Mucosa of rectum (tissue), 2 donors: ENCODE data around the gene GNG14.
A peak's percentile ranks its signal among the peaks of the same experiment; 100 is the strongest.
"Not testable (repeated sequence)": the region's sequence is repeated elsewhere in the genome, so short reads cannot be mapped to it uniquely, and the experiment has no call there.

Source experiments
- H3K27ac ChIP-seq, 2 donors: one replicate each; pipeline ENCODE4 v1.7.0; 2013; ENCODE audit warnings: inconsistent platforms in 2 of 2, low read depth in 2 of 2, low read length in 2 of 2
- H3K27me3 ChIP-seq, 2 donors: one replicate each; pipeline ENCODE4 v1.7.0; 2013; ENCODE audit warnings: low read length in 2 of 2; ENCODE audit not compliant: control insufficient read depth in 2 of 2, insufficient read depth in 2 of 2
- H3K36me3 ChIP-seq, 2 donors: one replicate each; pipeline ENCODE4 v1.7.0; 2013; ENCODE audit warnings: low read length in 2 of 2; ENCODE audit not compliant: control insufficient read depth in 2 of 2, insufficient read depth in 2 of 2
- H3K4me1 ChIP-seq, 2 donors: one replicate each; pipeline ENCODE4 v1.7.0; 2013; ENCODE audit warnings: low read length in 2 of 2, mild to moderate bottlenecking in 1 of 2; ENCODE audit not compliant: control insufficient read depth in 2 of 2, insufficient read depth in 2 of 2
- H3K4me3 ChIP-seq, 2 donors: one replicate each; pipeline ENCODE4 v1.7.0; 2013; ENCODE audit warnings: low read length in 2 of 2
- H3K9ac ChIP-seq, 2 donors: one replicate each; pipeline ENCODE4 v1.7.0; 2013; ENCODE audit warnings: low read length in 2 of 2, low read depth in 1 of 2, mild to moderate bottlenecking in 1 of 2
- H3K9me3 ChIP-seq, 2 donors: one replicate each; pipeline ENCODE4 v1.7.0; 2013; ENCODE audit warnings: low read length in 2 of 2; ENCODE audit not compliant: control insufficient read depth in 2 of 2
- donor health status: healthy.
- donor health status: Normal muscosa, but diverticular disease.

GNG14 gene

GRCh38 chr19:12705654-12706331 lies 18.0 kb downstream of the GNG14 start:
- H3K36me3 ChIP-seq, result peaks cover 60 to 69% of the 10 kb centered on the region in 2 donors
- no peak overlapping the region for H3K9ac ChIP-seq
- H3K4me1 ChIP-seq, result no peaks in the 10 kb centered on the region
- H3K9me3 ChIP-seq, result no peaks in the 10 kb centered on the region
- no peaks in the 10 kb centered on the region for H3K27me3 ChIP-seq
- no peak overlapping the region for H3K27ac ChIP-seq
- no peak overlapping the region for H3K4me3 ChIP-seq

DNA sequence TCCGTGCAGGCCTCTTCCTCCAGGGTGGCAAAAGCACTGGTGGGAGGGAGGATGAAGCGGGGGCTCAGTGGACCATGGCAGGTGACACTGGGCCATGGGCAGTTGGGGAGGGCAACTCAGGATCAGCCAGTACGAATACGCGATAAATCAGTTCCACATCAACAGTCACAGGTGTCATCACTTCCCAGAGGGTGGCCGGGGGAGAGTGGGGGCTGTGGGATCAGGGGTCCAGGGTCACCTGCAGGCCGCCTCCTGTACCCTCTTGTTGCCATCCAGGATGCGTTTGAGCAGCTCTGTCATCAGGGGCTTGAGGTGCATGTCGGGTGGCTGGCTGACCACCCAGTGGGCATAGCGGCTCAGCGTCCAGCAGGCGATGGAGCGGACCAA lies 18.5 kb downstream of the GNG14 start:
- H3K36me3 ChIP-seq, result peaks cover 58 to 68% of the 10 kb centered on the region in 2 donors
- no peaks in the 10 kb centered on the region for H3K4me1 ChIP-seq
- H3K9ac ChIP-seq, result no peak overlapping the region
- H3K9me3 ChIP-seq, result no peaks in the 10 kb centered on the region
- no peak overlapping the region for H3K4me3 ChIP-seq
- no peak overlapping the region for H3K27ac ChIP-seq
- H3K27me3 ChIP-seq, result no peaks in the 10 kb centered on the region

- H3K9ac ChIP-seq, result no peak overlapping the region
- H3K36me3 ChIP-seq, result peaks cover 44 to 61% of the 10 kb centered on the region in 2 donors
- no peak overlapping the region for H3K4me3 ChIP-seq
- no peaks in the 10 kb centered on the region for H3K9me3 ChIP-seq
- H3K27ac ChIP-seq, result no peak overlapping the region
- H3K27me3 ChIP-seq, result no peaks in the 10 kb centered on the region
- no peaks in the 10 kb centered on the region for H3K4me1 ChIP-seq
These were observed 20.8 kb downstream of the GNG14 start for GRCh38 chr19:12708641-12709040.

DNA sequence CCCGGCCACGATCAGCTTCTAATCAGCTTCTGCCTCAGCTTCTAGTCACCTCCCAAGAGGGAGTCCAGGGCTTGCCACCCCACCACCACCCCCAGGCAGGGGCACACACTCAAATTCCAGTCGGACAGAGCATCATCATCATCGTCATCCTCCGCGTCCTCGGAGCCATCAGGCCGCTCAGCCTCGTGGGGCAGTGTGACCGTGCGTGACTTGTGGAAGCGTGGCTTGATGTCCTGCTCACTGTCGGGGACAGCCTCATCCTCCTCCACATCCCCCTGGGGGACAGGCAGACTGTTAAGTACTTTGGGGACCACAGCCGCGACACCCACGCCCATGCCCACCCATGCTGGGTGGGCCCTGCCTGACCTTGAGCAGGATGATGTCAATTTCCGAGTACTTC lies 23.4 kb downstream of the GNG14 start:
- Histone ChIP-seq H3K9ac (no peak overlapping the region), H3K27me3 (no peaks in the 10 kb centered on the region), H3K4me3 (no peak overlapping the region), H3K36me3 (peaks cover 41 to 60% of the 10 kb centered on the region in 2 donors), H3K4me1 (no peaks in the 10 kb centered on the region), H3K27ac (no peak overlapping the region), H3K9me3 (no peaks in the 10 kb centered on the region)

DNA sequence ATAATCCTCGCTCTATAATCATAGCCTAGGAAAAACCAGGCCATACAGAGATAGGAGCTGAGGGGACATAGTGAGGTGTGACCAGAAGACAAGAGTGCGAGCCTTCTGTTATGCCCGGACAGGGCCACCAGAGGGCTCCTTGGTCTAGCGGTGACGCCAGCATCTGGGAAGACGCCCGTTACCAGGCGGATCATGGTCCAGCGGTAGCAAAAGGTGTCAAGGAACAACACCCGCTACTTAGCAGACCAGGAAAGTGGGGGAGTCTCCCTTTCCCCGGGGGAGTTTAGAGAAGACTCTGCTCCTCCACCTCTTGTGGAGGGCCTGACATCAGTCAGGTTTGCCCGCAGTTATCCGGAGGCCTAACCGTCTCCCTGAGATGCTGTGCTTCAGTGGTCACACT lies 24.3 kb downstream of the GNG14 start:
- not testable (repeated sequence) for H3K27ac ChIP-seq, H3K9ac ChIP-seq
- peaks cover 39 to 59% of the 10 kb centered on the region in 2 donors for H3K36me3 ChIP-seq

GRCh38 chr19:12713304-12713703 lies 25.5 kb downstream of the GNG14 start:
- H3K9me3 ChIP-seq, H3K4me1 ChIP-seq, H3K4me3 ChIP-seq, H3K27ac ChIP-seq, H3K9ac ChIP-seq, H3K27me3 ChIP-seq: not testable (repeated sequence)
- H3K36me3 ChIP-seq, result peaks cover 39 to 59% of the 10 kb centered on the region in 2 donors

More for the DNA sequence above, 24.3 kb downstream of the GNG14 start:
- not testable (repeated sequence) for H3K27me3 ChIP-seq, H3K4me3 ChIP-seq, H3K9me3 ChIP-seq, H3K4me1 ChIP-seq

- Histone ChIP-seq H3K36me3 (peaks cover 36 to 54% of the 10 kb centered on the region in 2 donors), H3K27me3 (no peaks in the 10 kb centered on the region), H3K4me1 (no peaks in the 10 kb centered on the region), H3K9me3 (no peaks in the 10 kb centered on the region), H3K4me3 (no peak overlapping the region), H3K9ac (no peak overlapping the region), H3K27ac (no peak overlapping the region)
These were observed 27.3 kb downstream of the GNG14 start for GRCh38 chr19:12715102-12715501.

DNA sequence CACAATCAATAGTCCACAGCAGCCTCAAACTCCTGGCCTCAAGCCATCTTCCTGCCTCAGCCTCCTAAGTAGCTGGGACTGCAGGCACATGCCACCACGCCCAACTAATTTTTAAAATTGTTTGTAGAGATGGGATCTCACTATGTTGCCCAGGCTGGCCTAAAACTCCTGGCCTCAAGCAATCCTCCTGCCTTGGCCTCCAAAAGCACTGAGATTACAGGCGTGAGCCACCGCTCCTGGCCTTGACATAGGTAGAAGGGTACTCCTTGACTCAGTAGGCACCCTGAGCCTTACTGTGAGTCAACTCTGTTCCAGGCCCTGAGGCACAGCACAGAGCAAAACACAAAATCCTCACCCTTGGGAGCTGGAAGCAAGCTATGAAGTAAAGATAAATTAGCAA lies 28.1 kb downstream of the GNG14 start:
- no peaks in the 10 kb centered on the region for H3K9me3 ChIP-seq

DNA sequence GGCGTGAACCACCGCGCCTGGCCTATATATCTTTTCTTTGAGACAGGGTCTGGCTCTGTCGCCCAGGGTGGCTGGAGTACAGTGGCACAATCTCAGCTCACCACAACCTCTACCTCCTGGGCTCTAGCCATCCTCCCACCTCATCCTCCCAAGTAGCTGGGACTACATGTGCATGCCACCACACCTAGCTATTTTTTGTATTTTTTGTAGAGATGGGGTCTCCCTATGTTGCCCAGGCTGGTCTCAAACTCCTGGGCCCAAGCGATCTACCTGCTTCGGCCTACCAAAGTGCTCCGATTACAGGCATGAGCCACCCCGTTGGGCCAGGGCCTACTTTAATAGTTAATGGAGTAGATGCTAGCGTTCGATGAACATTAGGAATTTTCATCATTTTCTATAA lies 32.5 kb downstream of the GNG14 start:
- H3K4me1 ChIP-seq, result peaks cover 21 to 29% of the 10 kb centered on the region in 2 donors

More for the DNA sequence above, 28.1 kb downstream of the GNG14 start:
- H3K4me1 ChIP-seq, result peaks cover 5 to 7% of the 10 kb centered on the region in 2 donors
- no peak overlapping the region for H3K9ac ChIP-seq
- H3K27me3 ChIP-seq, result no peaks in the 10 kb centered on the region
- no peak overlapping the region for H3K4me3 ChIP-seq
- H3K36me3 ChIP-seq, result peaks cover 30 to 49% of the 10 kb centered on the region in 2 donors
- no peak overlapping the region for H3K27ac ChIP-seq

GRCh38 chr19:12720851-12721655 lies 33.3 kb downstream of the GNG14 start:
- Histone ChIP-seq H3K9ac (peak overlapping the region; percentile 78 to 85), H3K27me3 (no peaks in the 10 kb centered on the region), H3K9me3 (no peaks in the 10 kb centered on the region), H3K27ac (peak overlapping the region; percentile 80 to 87), H3K36me3 (peaks cover 8 to 11% of the 10 kb centered on the region in 2 donors), H3K4me1 (peaks cover 21 to 29% of the 10 kb centered on the region in 2 donors), H3K4me3 (peak overlapping the region; percentile 79 to 92)

More for the DNA sequence above, 32.5 kb downstream of the GNG14 start:
- H3K4me3 ChIP-seq, result peak overlapping the region in 1 of 2 donors; percentile 56
- H3K36me3 ChIP-seq, result peaks cover 11 to 16% of the 10 kb centered on the region in 2 donors
- H3K27ac ChIP-seq, result peak overlapping the region in 1 of 2 donors; percentile 87
- no peaks in the 10 kb centered on the region for H3K9me3 ChIP-seq
- peak overlapping the region in 1 of 2 donors; percentile 78 for H3K9ac ChIP-seq
- H3K27me3 ChIP-seq, result no peaks in the 10 kb centered on the region
